ENCODE measurements around the gene ZSCAN26.
A peak's percentile ranks its signal among the peaks of the same experiment; 100 is the strongest.

Gene ZSCAN26

DNA sequence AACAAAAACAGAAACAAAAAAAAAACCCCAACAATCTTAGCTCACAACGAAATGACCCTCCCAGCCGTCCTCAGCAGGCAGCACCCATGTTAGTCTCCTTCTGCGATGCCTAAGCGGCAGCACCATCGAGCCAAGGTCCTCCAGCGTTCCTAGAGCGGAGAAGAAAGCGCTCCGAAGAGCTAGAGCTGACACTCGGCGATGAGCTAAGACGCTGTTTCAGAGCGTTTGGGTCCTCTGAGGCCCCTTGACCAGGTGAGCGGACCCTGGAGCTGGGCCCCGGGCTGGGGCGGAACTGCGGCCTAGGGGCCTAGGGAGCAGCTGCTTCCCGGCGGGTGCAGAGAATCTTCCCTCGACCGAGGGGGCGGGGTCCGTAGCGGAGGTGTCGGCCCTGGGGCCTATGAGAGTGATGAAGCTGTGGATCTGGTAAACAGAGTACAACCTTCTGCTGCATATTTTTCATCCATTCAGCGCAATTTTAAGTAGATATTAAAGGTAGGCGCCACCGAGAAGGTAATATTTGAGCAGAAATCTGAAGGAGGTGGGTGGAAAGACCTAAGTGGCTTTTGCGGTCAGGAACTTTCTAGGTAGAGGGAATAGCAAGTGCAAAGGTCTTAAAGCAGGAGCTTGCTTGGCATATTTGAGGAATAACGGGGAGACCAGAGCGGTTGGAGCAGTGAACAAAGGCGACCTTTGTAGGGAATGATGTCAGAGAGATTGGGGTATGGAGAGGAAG, at the start of gene ZSCAN26:
Gene ZSCAN26 (plus strand): TSS at position 182 of the 733 bp plus-strand sequence. CDS start 4,777 bp downstream, outside the sequence.
- DNase-seq: peak; percentile 85

DNA sequence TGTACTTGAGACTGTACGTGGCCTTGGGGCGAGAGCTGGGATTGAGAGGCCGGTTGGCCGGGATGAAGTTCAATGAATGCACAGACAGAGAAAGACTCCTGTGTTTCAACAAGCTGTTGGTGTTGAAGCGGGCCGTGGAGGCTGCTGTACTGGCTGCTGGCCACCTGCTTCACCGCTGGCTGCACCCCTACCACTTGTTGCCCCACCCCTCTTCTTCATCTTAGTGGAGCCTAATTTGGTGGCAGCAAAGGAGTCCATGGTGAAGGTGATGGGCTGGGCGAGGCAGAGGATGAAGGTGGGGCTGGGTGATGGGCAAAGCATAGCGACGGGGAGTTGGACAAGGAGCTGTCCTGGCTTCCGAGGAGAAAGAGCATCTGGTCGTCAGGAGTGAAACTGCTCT, 49.1 kb upstream of the ZSCAN26 start:
- DNase-seq: no peak

DNA sequence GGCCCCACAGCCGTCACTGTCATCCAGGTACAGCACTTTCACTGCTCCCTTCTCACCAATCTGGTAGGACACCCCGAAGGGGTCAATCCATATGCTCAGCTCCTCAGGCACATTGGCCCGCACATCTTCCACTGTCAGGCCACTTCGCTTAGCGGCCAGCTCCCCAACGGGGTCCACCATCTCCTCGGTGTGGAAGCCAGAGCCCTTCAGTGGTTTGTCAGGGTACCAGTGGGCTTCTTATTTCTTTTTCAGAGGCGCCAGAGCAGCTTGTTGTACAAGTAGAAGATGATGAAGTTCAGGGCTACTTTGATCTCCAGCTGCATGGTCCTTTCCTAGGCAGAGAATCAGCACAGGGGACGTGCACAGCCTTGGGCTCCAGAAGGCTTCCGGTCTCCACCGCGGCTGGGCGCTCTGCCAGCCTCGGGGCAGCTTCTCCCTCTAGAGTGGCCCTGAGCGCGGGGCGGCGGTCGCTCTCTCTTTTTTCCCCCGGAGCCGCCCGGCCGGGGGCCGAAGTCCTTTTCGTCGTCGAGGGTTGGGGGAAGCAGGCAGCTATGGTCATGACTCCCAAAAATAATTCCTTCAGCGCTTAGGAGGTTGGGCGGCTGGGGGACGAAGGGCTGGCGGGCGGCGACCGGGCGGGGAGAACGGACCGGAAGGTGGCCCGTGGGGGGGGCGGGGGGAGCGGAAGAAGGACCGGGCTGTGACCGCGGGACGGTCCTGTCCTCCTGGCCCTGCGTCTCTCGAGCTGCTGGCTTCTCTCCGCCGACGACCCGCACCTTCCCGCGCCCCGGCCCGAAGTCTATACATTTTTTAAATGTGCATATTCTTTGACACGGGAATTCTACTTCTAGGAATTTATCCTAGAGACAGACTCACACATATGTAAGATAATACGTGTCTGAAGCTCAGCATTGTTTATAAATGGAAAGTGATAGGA, 48.4 kb upstream of the ZSCAN26 start:
- DNase-seq: peak; percentile 37

DNA sequence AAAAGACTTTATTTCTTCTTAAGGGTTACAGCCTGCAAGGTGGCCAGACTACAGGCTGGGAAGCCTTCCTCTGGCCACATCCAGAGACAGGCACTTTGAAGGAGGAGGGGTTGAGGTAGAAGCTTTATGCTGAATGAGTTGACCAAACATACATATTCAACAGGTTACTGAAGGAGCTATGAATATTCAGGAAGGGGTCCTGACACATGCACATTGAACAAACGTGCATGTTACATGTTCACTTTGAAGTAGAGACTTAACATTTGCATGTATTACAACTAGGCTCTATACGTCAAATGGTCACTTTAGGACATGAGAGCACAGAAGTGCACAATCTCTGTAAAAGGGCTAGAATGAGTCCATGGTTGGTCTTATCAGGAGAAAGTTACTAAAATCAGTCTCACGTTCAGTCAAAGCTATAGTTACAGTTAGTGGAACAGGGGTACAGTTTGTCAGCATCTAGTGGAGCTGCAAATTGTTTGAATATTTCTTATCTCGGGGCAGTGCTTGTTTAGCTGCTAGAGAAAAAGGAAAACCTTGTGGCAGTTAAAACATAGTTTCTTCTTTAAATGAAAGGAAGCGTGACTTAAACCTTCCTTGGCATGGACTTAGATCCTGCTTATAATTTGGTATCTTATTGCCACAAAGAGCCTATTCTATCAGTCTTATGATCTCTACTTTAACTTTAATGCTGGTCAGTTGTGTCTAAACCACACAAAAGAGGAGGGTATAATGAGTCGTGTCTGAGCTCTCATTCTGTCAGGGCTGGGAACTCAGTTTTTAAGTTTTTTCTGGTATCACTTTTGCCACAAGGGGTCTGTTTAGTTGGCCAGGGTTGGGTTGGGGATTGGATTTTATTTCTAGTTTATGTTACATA, 46.4 kb upstream of the ZSCAN26 start:
- no peak for DNase-seq

DNA sequence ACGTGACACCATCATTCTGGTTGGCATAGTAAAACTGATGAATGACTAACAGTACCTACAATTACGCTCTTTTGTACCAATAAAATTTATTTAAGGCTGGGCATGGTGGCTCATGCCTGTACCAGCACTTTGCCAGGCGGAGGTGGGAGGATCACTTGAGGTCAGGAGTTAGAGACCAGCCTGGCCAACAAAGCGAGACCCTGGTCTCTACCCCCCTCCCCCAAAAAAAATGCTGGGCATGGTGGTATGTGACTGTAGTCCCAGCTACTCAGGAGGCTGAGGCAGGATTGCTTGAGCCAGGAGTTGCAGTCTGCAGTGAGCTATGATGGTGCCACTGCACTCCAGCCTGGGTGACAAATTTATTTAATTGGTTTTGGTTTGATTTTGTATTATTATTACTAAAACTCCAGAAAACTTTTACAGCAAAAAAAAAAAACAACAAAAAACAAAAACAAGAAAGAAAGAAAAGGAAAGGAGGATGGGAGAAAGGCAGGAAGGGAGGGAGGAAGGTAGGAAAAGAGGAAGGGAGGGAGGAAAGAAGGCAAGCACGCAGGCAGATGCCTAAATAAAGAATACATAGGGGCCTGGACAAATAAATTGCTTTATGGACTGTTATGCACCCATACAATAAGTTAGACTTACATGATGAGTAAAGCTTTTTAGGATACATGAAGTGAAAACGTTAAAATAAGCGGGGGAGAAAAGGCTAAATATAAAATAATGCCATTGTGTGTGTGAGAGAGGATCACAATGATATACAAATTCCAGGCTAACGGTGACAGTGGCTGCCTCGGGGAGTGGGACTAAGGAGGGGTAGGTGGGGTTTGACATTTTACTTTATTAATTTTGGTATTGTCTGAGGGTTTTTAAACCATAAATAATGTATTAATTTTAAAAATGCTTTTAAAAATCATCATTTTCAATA, 42.5 kb upstream of the ZSCAN26 start:
- no peak for DNase-seq

DNA sequence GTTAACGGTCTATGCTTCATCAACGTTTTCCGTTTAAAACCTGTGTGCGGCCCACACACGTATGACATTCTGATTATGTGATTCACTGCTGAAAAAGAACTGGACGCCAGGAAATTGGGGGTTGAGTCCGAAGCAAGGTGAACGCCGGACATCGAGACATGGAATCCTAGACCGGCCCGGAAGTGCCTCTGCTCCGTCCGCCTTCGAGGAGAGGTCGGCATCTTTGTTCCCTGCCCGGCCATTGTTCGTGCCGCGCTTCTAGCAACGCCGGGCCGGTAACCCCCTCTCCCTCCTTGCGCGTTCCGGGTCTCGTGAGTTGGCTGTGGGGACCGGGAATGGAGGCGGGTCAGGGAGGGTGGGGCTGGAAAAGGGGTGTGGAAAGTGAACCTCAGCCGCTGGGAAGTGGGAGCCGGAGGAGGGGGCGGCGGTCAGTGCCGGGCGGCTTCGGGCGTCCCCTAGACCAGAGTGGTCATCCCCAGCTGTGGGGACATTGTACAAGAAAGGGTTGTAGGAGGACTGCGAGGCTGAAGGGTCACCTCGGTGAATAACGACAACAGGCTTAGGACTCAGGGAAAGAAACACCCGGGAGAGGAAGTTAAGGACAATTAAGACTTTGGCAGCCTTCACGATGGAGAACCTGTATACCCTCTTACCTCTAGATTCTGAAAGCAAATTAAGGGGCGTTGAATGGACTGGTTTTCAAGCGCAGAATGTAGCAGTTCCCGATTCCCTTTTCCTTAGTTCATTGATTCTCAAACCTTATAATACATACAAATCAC, 41.7 kb upstream of the ZSCAN26 start, which contains the start of gene ZSCAN9:
Gene ZSCAN9 (plus strand): TSS at position 220 of the 779 bp plus-strand sequence. CDS start 1,810 bp downstream, outside the sequence.
- peak; percentile 36 for DNase-seq

DNA sequence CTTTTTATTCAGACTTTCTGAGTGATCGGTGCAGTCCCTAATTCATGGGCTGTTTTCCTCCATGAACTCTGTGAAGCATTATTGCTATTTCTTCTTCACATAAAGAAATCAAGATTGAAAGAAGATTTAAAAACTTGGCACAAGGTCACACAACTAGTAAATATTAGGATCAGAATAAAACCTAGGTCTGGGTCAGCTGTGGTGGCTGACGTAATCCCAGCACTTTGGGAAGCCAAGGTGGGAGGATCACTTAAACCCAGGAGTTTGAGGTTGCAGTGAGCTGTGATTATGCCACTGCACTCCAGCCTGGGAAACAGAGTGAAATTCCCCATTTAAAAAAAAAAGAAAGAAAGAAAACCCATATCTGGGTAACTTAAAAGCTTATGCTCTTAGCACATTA, 40.5 kb upstream of the ZSCAN26 start:
- DNase-seq: no peak

DNA sequence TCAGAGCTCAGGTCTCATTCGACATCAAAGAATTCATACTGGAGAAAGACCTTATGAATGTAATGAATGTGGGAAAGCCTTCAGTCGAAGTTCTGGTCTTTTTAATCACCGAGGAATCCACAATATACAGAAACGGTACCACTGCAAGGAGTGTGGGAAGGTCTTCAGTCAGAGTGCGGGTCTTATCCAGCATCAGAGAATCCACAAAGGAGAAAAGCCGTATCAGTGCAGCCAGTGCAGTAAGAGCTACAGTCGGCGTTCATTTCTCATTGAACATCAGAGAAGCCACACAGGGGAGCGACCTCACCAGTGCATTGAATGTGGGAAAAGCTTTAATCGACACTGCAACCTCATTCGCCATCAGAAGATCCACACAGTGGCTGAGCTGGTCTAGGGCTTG, 34.2 kb upstream of the ZSCAN26 start:
- no peak for DNase-seq

DNA sequence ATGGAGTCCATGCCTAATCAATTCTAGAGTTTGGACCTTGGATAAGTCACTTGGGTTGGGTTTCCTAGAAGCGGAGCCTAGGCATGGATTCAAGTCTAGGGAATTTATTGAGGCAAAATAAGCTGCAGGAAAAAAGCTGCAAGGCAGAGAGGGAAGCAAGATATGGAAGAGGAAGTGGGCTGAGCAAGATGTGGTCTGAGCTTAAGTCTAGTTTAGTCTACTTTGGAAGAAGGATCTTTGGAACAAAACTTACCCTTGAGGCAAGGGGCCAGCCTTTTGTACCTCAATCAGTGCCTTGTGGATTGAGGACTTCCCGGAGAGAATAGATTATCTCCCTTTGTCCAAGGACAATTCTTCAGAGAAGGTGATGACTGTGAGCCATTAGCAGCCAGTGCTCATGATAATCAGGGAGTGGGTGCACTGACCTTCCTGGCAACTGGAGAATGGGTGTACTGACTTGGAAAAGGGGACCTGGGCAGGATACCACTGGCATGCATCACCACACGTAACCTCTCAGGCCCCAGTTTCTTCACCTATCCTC, 31.0 kb upstream of the ZSCAN26 start:
- no peak for DNase-seq

DNA sequence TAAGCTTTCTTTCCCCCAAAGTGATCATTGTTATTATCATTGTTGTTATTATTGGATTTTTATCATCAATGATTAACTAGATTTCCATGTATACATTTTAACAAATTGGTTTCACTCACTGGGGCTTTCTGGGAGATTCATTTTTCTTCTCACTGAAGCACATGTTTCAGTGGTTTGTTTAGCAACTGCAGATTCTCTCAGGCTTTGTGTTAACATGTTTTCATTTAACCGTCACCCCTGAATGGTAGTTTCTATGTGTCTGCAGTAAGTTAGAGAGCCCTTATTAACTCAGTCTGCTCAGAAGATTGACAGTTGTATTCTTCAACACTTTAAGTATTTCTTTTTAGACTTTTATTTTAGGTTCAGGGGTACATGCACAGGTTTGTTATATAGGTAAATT, 27.3 kb upstream of the ZSCAN26 start:
- no peak for DNase-seq

DNA sequence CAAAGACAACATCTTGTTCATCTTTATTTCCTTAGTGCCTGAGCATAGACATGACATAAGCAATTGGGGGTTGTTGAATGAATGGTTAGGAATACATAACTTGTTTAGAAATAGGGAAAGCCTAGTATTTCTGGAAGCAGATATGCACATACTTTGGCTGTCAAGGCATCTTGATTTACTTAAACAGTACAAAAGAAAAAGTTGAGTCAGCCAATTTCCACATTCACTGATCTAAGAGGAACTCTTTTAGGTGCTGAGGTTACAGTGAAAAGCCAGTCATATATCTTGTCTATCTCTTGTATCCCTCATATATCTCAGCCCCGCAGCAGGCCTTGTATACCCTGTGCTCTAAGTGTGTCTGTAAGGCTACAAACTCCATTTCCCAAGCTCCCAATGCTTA, 26.5 kb upstream of the ZSCAN26 start:
- DNase-seq: no peak

DNA sequence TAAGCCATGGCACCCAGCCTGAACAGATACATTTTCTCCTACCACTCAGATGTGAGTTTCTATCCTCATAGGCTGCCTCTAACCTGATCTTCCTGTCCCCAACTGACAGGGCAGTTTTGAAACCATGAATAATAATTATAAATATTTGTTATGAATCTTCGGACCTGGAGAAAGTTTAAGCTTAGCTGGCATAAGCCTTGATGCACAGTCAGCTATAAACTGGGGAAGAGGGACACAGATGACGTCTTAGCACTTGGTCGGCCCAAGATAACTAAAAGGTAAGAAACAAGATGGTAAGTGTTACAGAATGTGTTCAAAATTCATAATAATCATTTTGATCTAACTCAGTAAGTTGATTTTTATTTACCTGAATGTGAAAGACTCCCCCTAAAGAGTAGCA, 23.0 kb upstream of the ZSCAN26 start:
- DNase-seq: no peak

DNA sequence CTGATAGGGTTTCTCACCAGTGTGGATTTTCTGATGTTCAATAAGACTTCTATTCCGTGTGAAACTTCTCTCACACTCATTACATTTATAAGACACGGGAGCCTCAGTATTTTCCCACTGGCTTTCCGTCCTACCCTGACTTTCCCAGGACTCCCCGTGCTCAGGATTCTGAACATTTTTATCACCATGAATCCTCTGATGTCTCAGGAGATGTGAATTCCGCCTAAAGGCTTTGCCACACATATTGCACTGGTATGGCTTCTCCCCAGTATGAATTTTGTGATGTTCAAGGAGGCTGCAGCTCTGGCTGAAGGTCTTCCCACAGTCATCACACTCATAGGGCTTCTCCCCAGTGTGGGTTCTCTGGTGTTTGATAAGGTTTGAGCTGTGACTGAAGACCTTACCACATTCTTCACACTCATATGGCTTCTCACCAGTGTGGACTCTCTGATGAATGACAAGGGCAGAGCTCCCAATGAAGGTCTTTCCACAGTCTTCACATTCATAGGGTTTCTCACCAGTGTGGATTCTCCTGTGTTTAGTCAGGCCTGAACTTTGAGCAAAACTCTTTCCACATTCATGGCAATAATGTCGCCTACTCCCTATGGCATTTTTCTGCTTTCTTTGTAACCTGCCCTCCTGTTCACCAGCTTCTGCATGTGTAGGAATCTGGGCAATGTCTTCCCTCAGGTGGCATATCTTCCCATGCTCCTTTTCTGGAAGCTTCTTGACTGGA, 21.6 kb upstream of the ZSCAN26 start:
- no peak for DNase-seq

DNA sequence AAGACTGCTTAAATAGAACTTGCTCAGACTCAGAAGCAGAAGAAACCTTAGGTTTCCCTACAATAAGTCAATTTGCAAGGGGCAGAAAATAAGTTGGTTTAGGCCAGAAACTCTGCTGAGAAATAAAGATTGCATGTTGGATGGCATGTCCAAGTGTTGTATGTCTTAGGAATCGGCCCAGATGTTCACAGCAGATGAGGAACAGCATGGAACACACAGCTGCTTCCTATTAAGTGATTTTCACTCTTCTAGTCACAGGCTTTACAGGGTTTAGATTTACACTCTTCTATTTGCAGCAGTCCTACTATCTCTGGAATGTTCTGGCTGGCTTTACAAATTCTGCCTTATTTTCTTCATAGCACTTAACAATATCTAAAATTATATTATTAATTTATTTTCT, 18.0 kb upstream of the ZSCAN26 start:
- DNase-seq: no peak

DNA sequence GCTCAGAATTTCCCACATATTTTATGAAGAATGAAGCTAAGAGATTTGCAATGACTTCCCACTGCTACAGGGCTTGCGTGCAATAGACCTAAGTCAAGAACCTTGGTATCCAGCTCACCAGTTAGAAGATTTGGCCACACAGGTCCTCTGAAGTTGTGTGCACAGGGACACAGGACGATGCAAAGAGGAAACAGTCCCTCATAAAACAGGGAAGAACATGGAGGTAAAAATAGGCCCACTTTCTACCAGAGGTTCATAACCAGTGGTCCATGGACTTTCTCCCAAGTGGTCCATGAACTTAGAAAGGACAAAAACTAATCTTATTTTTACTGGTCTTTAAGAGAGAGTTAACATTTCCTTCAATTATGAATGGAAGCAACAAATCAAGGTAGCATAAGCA, 16.2 kb upstream of the ZSCAN26 start:
- no peak for DNase-seq

DNA sequence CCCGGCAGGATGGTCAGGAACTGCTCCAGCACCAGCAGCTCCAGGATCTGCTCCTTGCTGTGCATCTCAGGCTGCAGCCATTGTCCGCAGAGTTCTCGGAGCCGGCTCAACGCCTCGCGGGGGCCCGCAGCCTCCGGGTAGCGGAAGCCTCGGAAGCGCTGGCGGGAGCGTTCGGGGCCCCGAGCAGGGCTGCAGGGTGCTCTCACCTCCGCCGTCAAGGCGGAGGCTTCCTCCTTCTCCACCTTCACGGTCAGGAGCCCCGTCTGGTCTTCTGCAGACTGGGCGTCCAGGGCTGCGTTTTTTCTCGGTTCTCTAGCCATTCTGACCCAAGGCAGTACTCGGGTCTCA, 15.3 kb upstream of the ZSCAN26 start:
- peak; percentile 51 for DNase-seq

DNA sequence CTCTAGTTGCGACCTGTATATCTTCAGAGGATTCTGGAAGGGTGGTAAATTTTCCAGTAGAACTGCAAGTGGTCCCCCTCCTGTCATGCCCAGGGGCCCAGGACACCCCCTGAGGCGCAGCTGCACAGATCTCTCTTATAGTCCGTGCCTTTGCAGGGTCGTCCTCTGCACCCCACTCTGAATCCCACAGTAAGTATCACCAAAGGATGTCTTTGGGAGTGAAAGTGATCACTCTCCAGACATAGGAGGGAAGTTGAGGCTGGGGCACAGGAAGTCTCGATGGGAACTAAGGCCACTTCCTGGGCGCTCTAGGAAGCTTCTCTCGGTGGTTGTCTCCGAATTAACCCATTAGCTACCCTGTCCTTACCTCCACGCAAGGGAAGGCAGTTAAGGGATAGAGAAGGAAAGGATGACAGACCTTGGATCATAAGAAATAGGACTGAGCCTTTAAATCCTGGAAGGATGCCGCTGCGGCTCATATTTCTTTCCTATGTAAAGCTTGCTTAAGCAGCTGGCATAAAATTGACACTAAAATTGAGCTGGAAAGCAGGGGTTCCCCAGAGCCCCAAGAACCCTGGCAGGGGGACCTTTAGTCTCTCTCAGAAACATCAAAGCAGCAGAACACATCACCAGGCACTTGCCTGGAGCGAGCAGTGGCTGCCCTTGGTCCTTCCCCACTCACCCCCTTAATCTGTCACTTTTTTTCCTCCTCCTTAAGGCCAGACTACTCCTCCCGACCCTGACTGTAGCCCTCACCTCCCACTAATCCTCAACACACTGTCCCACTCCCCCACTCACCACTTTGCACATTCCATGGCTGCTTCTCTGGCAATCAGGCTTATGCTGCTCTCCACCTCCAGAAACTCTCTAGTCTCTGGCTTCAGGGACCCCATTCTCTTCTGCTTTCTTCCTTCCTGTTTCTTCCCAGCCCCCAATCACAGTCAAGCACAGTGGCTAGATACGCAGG, 14.7 kb upstream of the ZSCAN26 start, which contains the start of gene ZKSCAN4:
Gene ZKSCAN4 (minus strand): TSS at position 261 of the 967 bp plus-strand sequence. CDS start 289 bp downstream, outside the sequence.
- DNase-seq: peak; percentile 88

DNA sequence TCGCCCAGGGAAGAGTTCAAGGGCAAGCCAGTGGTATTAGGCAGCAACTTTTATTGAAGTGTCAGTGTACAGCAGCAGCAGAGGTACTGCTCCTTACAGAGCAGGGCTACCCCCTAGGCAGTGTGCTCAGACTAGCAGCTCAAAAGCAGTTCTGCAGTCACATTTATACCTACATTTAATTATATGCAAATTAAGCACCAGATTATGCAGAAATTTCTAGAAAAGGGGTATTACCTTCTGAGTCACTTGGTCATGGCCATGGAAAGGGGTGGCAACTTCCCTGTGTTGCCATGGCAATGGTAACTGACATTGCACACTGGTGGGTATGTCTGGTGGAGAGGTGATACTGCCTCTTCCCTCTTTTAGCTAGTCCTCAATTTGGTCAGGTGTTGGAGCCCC, 12.8 kb upstream of the ZSCAN26 start:
- no peak for DNase-seq

DNA sequence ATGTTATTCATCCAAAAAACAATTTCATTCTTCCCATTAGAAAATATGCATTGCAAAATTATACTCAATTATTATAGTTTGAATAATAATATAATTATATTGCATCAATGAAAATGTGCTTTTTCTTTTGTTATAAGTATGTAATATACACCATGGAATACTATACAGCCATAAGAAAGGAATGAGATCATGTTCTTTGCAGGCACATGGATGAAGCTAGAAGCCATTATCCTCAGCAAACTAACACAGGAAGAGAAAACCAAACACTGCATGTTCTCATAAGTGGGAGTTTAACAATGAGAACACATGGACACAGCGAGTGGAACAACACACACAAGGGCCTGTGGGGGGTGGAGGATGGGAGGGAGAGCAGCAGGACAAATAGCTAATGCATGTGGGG, 9.9 kb upstream of the ZSCAN26 start:
- no peak for DNase-seq

Measured in CD4-positive, alpha-beta T cell treated with Interleukin-17A for 4 hours (primary cell).